NB4 (cell line): ENCODE measurements around the gene FAM47E.

Experiments used
- DNase-seq: peaks from one replicate; pipeline ENCODE4 v3.0.0; 2010; ENCODE audit warnings: low read depth
- H3K4me3 ChIP-seq: one replicate; pipeline ENCODE4 v1.5.1; 2011; ENCODE audit warnings: mild to moderate bottlenecking, low read depth, low read length, moderate library complexity
- CTCF ChIP-seq: IDR thresholded peaks from one replicate; pipeline ENCODE4 v1.5.1; 2012; ENCODE audit warnings: low read depth, low read length
- MYC ChIP-seq: IDR thresholded peaks from 2 replicates; pipeline ENCODE4 v1.6.1; 2011; ENCODE audit warnings: low read depth, low read length
- POLR2A ChIP-seq: IDR thresholded peaks from 2 replicates; pipeline ENCODE4 v1.6.1; 2011; ENCODE audit warnings: mild to moderate bottlenecking; ENCODE audit not compliant: insufficient read length; ENCODE audit errors: extremely low read depth
- TF ChIP-seq, protein P1 (sequence below): IDR thresholded peaks from 2 replicates; pipeline ENCODE4 v1.6.1; 2011; ENCODE audit warnings: low read depth, low read length

FAM47E gene

GRCh38 chr4:76326515-76326914 lies 75.0 kb downstream of the FAM47E start:
- H3K4me3 ChIP-seq, result no peak overlapping the region
- DNase-seq, result no peak
- TF ChIP-seq, protein P1, sequence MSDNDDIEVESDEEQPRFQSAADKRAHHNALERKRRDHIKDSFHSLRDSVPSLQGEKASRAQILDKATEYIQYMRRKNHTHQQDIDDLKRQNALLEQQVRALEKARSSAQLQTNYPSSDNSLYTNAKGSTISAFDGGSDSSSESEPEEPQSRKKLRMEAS, result no peak
- TF ChIP-seq POLR2A (no peak), CTCF (no peak), MYC (no peak)
